Effector CD4-positive, alpha-beta T cell (primary cell): ENCODE data around the gene DAAM2.

Experiments
- DNase-seq: peaks from one replicate; pipeline ENCODE4 v3.0.0-alpha.2; 2020

DAAM2 gene

GRCh38 chr6:39790772-39791171, 1.4 kb upstream of the DAAM2 start:
- no peak for DNase-seq

- no peak for DNase-seq
Observed at GRCh38 chr6:39791311-39791710, 865 bp upstream of the DAAM2 start.

GRCh38 chr6:39792540-39793450, 619 bp downstream of the DAAM2 start:
- DNase-seq: no peak

DNA sequence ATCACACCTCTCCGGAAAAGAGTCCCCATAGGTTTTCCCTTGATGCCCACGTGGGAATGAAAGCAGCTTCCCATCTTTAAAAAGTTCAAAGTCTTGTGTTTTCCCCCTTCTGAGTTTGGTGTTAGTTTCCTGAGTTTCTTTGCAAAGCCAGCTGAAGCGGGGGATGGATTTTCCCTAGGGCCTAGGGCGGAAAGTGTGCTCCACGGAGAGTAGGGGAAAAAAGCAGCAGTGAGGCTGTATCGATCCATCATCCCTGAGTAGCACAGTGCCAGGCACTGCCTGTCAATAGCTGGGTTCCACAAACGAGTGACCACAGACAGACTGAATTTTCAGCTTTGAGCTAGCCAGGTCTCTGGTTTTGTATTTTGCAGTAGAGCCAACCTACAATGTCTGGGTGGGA, 1.3 kb downstream of the DAAM2 start:
- DNase-seq: no peak

- DNase-seq: no peak
Observed at GRCh38 chr6:39794231-39794630, 2.1 kb downstream of the DAAM2 start.

DNA sequence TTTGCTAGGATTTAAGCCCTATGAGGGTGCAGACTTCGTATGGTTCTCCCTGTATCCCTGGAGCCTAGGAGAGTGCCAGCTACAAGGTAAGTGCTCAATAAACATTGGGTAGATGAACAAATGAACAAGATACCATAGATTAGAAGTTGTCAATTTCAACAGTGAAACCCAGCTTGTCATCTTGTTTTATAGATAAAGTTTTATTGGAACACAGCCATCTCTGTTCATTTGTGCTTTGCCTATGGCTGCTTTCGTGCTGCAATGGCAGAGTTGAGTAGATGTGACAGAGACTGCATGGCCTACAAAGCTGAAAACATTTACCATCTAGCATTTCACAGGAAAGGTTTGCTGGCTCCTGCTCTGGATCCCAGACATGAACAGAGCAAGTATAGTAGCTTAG, 5.6 kb downstream of the DAAM2 start:
- no peak for DNase-seq

- DNase-seq: no peak
Observed at GRCh38 chr6:39800034-39801032, 8.2 kb downstream of the DAAM2 start.

DNA sequence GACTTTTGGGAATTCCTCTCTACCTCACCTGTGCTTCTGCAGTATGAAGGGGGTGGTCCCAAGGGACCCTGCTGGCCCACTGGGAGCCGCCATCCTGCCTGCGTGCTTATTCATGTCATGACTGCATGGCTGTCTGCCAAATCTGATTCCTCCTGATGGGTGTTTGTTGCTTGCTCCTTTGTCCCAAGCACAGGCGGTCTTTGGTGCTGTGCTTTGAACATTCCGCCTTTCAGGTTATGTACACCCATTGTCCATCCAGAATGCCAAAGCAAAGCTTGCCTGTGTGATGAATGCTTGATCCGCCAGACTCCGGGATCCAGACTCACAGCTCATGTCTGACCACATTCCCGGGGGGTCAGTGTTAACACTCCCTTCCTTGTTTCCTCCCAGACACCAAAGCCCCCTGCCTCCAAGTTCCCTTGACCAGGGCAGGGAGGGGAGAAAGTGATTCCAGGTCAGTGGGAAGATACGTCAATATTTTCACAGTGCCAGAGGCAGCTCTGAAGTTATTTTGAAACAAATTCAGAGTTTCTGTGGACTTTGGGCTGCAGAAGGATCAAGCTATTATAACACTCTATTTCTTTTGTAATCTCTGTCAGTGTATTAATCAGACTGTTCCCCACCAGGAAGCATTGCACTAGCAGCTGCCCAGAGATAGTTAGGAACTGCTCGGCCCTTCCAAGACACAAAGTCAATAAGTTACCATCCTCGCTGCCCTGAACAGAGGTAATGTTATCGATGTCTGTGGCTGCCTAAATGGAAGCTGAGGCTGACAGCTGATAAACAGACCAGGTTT, 9.5 kb downstream of the DAAM2 start:
- DNase-seq: no peak

- no peak for DNase-seq
Observed at GRCh38 chr6:39803872-39804271, 11.7 kb downstream of the DAAM2 start.

DNA sequence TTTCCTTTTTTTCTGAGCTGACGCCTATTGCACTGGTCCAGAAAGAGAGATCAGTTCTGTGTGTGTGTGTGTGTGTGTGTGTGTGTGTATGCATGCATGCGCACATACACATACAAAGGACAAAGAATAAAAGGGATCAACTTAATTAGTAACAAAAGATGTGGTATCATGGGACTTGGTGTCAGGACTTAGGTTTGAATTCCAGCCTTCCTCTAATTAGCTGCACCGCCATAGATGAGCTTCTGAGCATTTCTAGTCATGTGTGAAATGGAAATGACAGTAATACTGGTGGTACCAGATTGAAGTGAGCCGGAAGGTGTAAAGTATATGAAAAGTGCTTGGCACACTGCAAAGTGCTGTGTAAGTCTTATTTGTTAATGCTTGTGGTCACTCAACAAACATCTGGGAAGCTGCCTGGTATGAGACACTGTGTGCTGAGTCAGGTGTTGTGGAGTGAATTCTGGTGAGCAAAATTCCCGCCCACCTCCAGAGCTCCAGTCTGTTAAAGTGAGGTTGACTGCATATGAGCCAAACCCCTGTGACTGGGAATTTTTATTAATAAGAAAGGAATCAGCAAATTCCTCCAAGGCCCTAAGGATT, 12.4 kb downstream of the DAAM2 start:
- no peak for DNase-seq

- DNase-seq: no peak
Observed at GRCh38 chr6:39806278-39806677, 14.1 kb downstream of the DAAM2 start.

- DNase-seq: no peak
Observed at GRCh38 chr6:39808346-39808745, 16.2 kb downstream of the DAAM2 start.

- DNase-seq: no peak
Observed at GRCh38 chr6:39808964-39809363, 16.8 kb downstream of the DAAM2 start.

GRCh38 chr6:39811835-39812345, 19.7 kb downstream of the DAAM2 start:
- no peak for DNase-seq

- DNase-seq: no peak
Observed at GRCh38 chr6:39812496-39812852, 20.3 kb downstream of the DAAM2 start.

- DNase-seq: no peak
Observed at GRCh38 chr6:39812853-39813533, 20.8 kb downstream of the DAAM2 start.

DNA sequence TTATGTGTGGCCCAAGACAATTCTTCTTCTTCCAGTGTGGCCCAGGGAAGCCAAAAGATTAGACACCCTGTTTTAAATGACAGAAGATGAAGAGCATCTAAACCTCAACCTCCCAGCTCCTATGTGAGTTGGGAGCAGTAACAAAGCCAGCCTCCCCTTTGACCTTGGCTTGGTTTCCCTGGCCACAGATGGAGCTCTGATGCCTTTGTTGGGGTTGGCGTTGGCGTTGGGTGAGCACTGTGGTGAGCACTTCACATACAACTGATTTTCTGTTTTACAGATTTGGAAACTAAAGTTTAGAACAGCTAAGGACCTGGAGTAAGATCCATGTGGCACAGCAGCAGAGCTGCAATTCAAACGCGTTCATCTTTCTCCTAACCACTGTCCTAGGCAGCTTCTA, 22.1 kb downstream of the DAAM2 start:
- DNase-seq: no peak

DNA sequence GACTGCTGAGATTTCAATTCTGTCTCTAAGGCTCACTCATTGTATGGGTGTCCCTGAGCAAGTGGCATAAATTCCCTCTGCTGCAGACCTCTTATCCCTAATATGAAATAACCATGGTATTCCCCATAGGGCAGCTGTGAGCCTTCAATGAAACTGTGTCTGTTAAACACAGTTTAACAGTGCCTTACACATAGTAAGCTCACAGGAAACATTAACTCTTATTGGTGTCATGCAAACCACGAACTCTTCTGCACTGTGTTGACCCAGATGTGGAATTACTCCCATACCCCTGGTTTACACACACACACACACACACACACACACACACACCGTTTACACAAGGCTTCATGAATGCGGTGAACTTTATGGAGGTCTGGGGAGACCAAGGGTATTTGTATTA, 23.2 kb downstream of the DAAM2 start:
- no peak for DNase-seq

- no peak for DNase-seq
Observed at GRCh38 chr6:39816747-39817146, 24.6 kb downstream of the DAAM2 start.

DNA sequence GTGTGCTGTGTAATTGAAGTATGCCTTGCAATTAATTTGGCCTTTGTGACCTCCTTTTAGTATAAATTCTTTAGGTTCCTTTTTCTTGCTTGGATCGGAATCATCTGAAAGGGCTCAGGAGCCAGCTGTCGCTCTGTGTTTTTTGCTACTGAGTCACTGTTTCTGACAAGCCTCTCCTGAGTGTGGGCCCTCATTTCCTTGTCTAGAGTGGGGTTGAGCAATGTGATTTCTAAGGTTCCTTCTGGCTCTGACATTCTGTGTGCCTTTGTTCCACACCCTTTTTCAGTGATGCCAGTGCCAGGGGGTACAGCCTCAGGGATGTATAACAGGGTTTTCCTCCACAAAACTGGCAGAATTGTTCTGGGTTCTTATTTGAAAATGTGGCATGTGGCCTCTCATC, 26.5 kb downstream of the DAAM2 start:
- DNase-seq: no peak

GRCh38 chr6:39819228-39819627, 27.1 kb downstream of the DAAM2 start:
- DNase-seq: no peak

DNA sequence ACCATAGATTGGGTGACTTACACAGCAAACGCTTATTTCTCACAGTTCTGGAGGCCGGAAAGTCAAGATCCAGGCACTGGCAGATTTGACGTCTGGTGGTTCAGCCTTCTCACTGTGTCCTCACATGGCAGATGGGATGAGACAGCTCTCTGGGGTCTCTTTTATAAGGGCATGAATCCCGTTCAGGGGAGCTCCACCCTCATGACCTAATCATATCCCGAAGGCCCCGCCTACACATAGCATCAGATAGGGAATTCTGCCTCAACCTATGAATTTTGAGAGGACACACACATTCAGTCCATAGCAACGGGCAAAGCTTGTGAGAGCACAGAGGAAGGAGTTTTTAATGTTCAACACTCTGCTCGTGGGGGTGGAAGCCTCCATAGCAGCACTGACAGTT, 27.5 kb downstream of the DAAM2 start:
- DNase-seq: no peak
